ENCODE data around the gene CAPN5.

- TF ChIP-seq CTCF (IDR thresholded peaks at IDR 0.05) = no peak
- TF ChIP-seq EP300 (IDR thresholded peaks at IDR 0.05) = no peak
Measured at GRCh38 chr11:77069336-77069968, 2.7 kb downstream of the CAPN5 start.
